WTC11 (cell line): ENCODE results near the gene SAMD10. TPM values are rescaled to one million over a fixed set of nuclear protein-coding genes. Genes with fewer than 3 reads are reported as not detected.

Experiments used
- ATF1 ChIP-seq: sonication (generic); formaldehyde crosslinking; IDR thresholded peaks from 2 replicates; pipeline ENCODE4 v1.8.1; 2023; ENCODE audit warnings: mild to moderate bottlenecking, moderate library complexity, missing genetic modification reagents
- CBFB ChIP-seq: sonication (generic); formaldehyde crosslinking; IDR thresholded peaks from 2 replicates; pipeline ENCODE4 v1.8.1; 2022; ENCODE audit warnings: mild to moderate bottlenecking, low read depth, missing genetic modification reagents
- CREB1 ChIP-seq: sonication (generic); formaldehyde crosslinking; IDR thresholded peaks from 2 replicates; pipeline ENCODE4 v1.8.0; 2023; ENCODE audit warnings: mild to moderate bottlenecking, missing genetic modification reagents
- FOXK1 ChIP-seq: sonication (generic); formaldehyde crosslinking; IDR thresholded peaks from 2 replicates; pipeline ENCODE4 v1.8.0; 2022; ENCODE audit warnings: mild to moderate bottlenecking, moderate library complexity, missing genetic modification reagents
- FOXP1 ChIP-seq: sonication (generic); formaldehyde crosslinking; IDR thresholded peaks from 2 replicates; pipeline ENCODE4 v1.8.0; 2022; ENCODE audit warnings: missing genetic modification reagents, mild to moderate bottlenecking, moderate library complexity, borderline replicate concordance
- GRHL2 ChIP-seq: fragments of 250-450 bp; sonication (Bioruptor Pico); IDR thresholded peaks from 2 replicates; pipeline ENCODE4 v1.8.0; 2022; ENCODE audit warnings: mild to moderate bottlenecking, moderate library complexity; ENCODE audit not compliant: insufficient replicate concordance, severe bottlenecking
- GTF2I ChIP-seq: fragments of 250-450 bp; sonication (Bioruptor Pico); conservative IDR thresholded peaks from 2 replicates; pipeline ENCODE4 v1.4.0; 2021; ENCODE audit warnings: mild to moderate bottlenecking
- IRF2 ChIP-seq: sonication (generic); formaldehyde crosslinking; IDR thresholded peaks from 2 replicates; pipeline ENCODE4 v1.8.0; 2022; ENCODE audit warnings: low read depth, missing genetic modification reagents, borderline replicate concordance
- KAT7 ChIP-seq: sonication (generic); formaldehyde crosslinking; IDR thresholded peaks from 2 replicates; pipeline ENCODE4 v1.8.1; 2023; ENCODE audit warnings: missing genetic modification reagents, mild to moderate bottlenecking, borderline replicate concordance
- MXD4 ChIP-seq: fragments of 250-450 bp; sonication (Bioruptor Pico); IDR thresholded peaks from 2 replicates; pipeline ENCODE4 v1.8.0; 2021; ENCODE audit warnings: mild to moderate bottlenecking, moderate library complexity, borderline replicate concordance
- NR1H2 ChIP-seq: sonication (generic); formaldehyde crosslinking; IDR thresholded peaks from 2 replicates; pipeline ENCODE4 v1.9.0; 2021; ENCODE audit warnings: mild to moderate bottlenecking, moderate library complexity, missing genetic modification reagents
- NR3C1 ChIP-seq: sonication (generic); formaldehyde crosslinking; conservative IDR thresholded peaks from 2 replicates; pipeline ENCODE4 v1.8.1; 2023; ENCODE audit warnings: low read depth, mild to moderate bottlenecking, missing genetic modification reagents
- PRRX2 ChIP-seq: fragments of 250-450 bp; sonication (Bioruptor Pico); IDR thresholded peaks from 2 replicates; pipeline ENCODE4 v1.8.0; 2021; ENCODE audit warnings: mild to moderate bottlenecking
- RELA ChIP-seq: sonication (generic); formaldehyde crosslinking; IDR thresholded peaks from 2 replicates; pipeline ENCODE4 v1.8.1; 2022; ENCODE audit warnings: missing genetic modification reagents, mild to moderate bottlenecking, borderline replicate concordance
- SMAD4 ChIP-seq: sonication (generic); formaldehyde crosslinking; IDR thresholded peaks from 2 replicates; pipeline ENCODE4 v1.8.0; 2022; ENCODE audit warnings: mild to moderate bottlenecking, missing genetic modification reagents
- SP1 ChIP-seq: sonication (generic); formaldehyde crosslinking; conservative IDR thresholded peaks from 2 replicates; pipeline ENCODE4 v1.8.1; 2022; ENCODE audit warnings: missing genetic modification reagents
- ZNF121 ChIP-seq: sonication (generic); formaldehyde crosslinking; IDR thresholded peaks from 2 replicates; pipeline ENCODE4 v1.8.0; 2023; ENCODE audit warnings: missing genetic modification reagents
- ZNF317 ChIP-seq: sonication (generic); formaldehyde crosslinking; IDR thresholded peaks from 2 replicates; pipeline ENCODE4 v1.8.1; 2023; ENCODE audit warnings: low read depth, mild to moderate bottlenecking, moderate library complexity, missing genetic modification reagents, borderline replicate concordance
- ZNF671 ChIP-seq: fragments of 250-450 bp; sonication (Bioruptor Pico); IDR thresholded peaks from 2 replicates; pipeline ENCODE4 v1.8.0; 2021; ENCODE audit warnings: mild to moderate bottlenecking
- total RNA-seq: library from RNA; stranded (reverse); gene quantifications from 3 replicates; pipeline ENCODE4 v1.2.3, GENCODE V29; 2021
- TF ChIP-seq, protein P1 (sequence below): sonication (generic); formaldehyde crosslinking; IDR thresholded peaks from 2 replicates; pipeline ENCODE4 v1.8.0; 2022; ENCODE audit warnings: mild to moderate bottlenecking, missing genetic modification reagents
- TF ChIP-seq, protein P2 (sequence below): fragments of 250-450 bp; sonication (Bioruptor Pico); IDR thresholded peaks from 2 replicates; pipeline ENCODE4 v1.9.0; 2021; ENCODE audit warnings: mild to moderate bottlenecking, borderline replicate concordance
- TF ChIP-seq, protein P3 (sequence below): sonication (generic); formaldehyde crosslinking; IDR thresholded peaks from 2 replicates; pipeline ENCODE4 v1.8.1; 2022; ENCODE audit warnings: missing genetic modification reagents, borderline replicate concordance
- TF ChIP-seq, protein P4 (sequence below): sonication (generic); formaldehyde crosslinking; IDR thresholded peaks from 2 replicates; pipeline ENCODE4 v1.8.0; 2022; ENCODE audit warnings: missing genetic modification reagents
- TF ChIP-seq, protein P5 (sequence below): sonication (generic); formaldehyde crosslinking; IDR thresholded peaks from 2 replicates; pipeline ENCODE4 v1.8.0; 2023; ENCODE audit warnings: missing genetic modification reagents
- TF ChIP-seq, protein P6 (sequence below): sonication (generic); formaldehyde crosslinking; IDR thresholded peaks from 2 replicates; pipeline ENCODE4 v1.8.1; 2023; ENCODE audit warnings: mild to moderate bottlenecking, missing genetic modification reagents, moderate library complexity
- TF ChIP-seq, protein P7 (sequence below): sonication (generic); formaldehyde crosslinking; IDR thresholded peaks from 2 replicates; pipeline ENCODE4 v1.8.1; 2022; ENCODE audit warnings: mild to moderate bottlenecking, missing genetic modification reagents, moderate library complexity, borderline replicate concordance

SAMD10 gene
- total RNA-seq, 1 experiment from 2014 or later = 6.2 TPM

DNA sequence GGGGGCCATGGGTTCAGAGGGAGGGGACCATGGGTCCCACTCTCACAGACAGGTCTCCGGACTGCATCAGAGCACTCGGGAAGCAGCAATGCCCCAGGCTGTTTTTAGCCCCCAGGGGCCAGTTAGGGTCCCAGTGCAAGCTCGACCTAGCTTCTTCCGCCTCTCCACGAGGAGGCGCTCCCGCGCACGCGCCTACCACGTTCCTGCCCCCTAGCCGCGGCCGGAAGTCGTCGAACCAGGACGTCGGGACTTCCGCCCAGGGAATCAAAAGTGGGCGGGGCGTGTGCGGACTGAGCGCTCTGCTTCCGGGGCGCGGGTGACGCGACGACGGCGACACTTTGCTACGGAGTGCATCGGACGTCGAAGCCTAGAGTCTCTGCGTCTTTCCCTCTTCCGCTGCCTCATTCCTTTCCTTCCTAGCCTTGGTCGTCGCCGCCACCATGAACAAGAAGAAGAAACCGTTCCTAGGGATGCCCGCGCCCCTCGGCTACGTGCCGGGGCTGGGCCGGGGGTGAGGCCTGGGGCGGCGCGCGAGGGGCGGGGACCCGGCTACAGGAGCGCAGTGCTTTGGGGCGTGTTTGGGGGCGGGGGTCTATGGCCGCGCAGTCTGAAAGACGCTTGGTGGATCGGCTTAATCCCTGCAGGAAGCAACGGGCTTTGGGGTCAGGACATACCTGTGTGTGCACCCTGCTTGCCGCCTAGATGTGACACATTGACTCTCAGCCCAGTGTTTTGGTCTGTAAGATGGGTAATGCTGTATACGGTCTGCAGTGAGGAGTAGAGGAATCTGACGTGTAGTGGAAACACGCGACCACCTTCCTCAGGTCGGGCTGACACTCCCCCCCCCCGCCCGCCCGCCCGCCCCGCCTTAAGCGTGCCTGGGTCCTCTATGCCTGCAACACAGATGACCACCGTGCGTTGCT is 1.6 kb upstream of the SAMD10 start, which contains the start of gene PRPF6 (continued):
- TF ChIP-seq KAT7 (CRISPR knock-in tag) = no peak
- no peak for TF ChIP-seq NR1H2
- no peak for TF ChIP-seq ZNF121 (CRISPR knock-in tag)
- TF ChIP-seq, protein P1, sequence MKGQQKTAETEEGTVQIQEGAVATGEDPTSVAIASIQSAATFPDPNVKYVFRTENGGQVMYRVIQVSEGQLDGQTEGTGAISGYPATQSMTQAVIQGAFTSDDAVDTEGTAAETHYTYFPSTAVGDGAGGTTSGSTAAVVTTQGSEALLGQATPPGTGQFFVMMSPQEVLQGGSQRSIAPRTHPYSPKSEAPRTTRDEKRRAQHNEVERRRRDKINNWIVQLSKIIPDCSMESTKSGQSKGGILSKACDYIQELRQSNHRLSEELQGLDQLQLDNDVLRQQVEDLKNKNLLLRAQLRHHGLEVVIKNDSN (CRISPR knock-in tag) = peak; percentile 25; the same call in 1 of the 2 replicates
- TF ChIP-seq, protein P2, sequence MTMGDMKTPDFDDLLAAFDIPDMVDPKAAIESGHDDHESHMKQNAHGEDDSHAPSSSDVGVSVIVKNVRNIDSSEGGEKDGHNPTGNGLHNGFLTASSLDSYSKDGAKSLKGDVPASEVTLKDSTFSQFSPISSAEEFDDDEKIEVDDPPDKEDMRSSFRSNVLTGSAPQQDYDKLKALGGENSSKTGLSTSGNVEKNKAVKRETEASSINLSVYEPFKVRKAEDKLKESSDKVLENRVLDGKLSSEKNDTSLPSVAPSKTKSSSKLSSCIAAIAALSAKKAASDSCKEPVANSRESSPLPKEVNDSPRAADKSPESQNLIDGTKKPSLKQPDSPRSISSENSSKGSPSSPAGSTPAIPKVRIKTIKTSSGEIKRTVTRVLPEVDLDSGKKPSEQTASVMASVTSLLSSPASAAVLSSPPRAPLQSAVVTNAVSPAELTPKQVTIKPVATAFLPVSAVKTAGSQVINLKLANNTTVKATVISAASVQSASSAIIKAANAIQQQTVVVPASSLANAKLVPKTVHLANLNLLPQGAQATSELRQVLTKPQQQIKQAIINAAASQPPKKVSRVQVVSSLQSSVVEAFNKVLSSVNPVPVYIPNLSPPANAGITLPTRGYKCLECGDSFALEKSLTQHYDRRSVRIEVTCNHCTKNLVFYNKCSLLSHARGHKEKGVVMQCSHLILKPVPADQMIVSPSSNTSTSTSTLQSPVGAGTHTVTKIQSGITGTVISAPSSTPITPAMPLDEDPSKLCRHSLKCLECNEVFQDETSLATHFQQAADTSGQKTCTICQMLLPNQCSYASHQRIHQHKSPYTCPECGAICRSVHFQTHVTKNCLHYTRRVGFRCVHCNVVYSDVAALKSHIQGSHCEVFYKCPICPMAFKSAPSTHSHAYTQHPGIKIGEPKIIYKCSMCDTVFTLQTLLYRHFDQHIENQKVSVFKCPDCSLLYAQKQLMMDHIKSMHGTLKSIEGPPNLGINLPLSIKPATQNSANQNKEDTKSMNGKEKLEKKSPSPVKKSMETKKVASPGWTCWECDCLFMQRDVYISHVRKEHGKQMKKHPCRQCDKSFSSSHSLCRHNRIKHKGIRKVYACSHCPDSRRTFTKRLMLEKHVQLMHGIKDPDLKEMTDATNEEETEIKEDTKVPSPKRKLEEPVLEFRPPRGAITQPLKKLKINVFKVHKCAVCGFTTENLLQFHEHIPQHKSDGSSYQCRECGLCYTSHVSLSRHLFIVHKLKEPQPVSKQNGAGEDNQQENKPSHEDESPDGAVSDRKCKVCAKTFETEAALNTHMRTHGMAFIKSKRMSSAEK (CRISPR knock-in tag) = no peak
- no peak for TF ChIP-seq MXD4 (CRISPR knock-in tag)
- no peak for TF ChIP-seq RELA (CRISPR knock-in tag)
- TF ChIP-seq SP1 (CRISPR knock-in tag) = peak; percentile 100
- TF ChIP-seq ZNF317 (CRISPR knock-in tag) = no peak
- no peak for TF ChIP-seq NR3C1 (CRISPR knock-in tag)
- TF ChIP-seq CBFB (CRISPR knock-in tag) = no peak
- TF ChIP-seq, protein P3, sequence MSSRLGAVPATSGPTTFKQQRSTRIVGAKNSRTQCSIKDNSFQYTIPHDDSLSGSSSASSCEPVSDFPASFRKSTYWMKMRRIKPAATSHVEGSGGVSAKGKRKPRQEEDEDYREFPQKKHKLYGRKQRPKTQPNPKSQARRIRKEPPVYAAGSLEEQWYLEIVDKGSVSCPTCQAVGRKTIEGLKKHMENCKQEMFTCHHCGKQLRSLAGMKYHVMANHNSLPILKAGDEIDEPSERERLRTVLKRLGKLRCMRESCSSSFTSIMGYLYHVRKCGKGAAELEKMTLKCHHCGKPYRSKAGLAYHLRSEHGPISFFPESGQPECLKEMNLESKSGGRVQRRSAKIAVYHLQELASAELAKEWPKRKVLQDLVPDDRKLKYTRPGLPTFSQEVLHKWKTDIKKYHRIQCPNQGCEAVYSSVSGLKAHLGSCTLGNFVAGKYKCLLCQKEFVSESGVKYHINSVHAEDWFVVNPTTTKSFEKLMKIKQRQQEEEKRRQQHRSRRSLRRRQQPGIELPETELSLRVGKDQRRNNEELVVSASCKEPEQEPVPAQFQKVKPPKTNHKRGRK (CRISPR knock-in tag) = no peak
- TF ChIP-seq FOXK1 = peak; percentile 97
- TF ChIP-seq, protein P4, sequence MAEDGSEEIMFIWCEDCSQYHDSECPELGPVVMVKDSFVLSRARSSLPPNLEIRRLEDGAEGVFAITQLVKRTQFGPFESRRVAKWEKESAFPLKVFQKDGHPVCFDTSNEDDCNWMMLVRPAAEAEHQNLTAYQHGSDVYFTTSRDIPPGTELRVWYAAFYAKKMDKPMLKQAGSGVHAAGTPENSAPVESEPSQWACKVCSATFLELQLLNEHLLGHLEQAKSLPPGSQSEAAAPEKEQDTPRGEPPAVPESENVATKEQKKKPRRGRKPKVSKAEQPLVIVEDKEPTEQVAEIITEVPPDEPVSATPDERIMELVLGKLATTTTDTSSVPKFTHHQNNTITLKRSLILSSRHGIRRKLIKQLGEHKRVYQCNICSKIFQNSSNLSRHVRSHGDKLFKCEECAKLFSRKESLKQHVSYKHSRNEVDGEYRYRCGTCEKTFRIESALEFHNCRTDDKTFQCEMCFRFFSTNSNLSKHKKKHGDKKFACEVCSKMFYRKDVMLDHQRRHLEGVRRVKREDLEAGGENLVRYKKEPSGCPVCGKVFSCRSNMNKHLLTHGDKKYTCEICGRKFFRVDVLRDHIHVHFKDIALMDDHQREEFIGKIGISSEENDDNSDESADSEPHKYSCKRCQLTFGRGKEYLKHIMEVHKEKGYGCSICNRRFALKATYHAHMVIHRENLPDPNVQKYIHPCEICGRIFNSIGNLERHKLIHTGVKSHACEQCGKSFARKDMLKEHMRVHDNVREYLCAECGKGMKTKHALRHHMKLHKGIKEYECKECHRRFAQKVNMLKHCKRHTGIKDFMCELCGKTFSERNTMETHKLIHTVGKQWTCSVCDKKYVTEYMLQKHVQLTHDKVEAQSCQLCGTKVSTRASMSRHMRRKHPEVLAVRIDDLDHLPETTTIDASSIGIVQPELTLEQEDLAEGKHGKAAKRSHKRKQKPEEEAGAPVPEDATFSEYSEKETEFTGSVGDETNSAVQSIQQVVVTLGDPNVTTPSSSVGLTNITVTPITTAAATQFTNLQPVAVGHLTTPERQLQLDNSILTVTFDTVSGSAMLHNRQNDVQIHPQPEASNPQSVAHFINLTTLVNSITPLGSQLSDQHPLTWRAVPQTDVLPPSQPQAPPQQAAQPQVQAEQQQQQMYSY (CRISPR knock-in tag) = no peak
- TF ChIP-seq CREB1 (CRISPR knock-in tag) = peak; percentile 89
- no peak for TF ChIP-seq PRRX2 (CRISPR knock-in tag)
- TF ChIP-seq, protein P5, sequence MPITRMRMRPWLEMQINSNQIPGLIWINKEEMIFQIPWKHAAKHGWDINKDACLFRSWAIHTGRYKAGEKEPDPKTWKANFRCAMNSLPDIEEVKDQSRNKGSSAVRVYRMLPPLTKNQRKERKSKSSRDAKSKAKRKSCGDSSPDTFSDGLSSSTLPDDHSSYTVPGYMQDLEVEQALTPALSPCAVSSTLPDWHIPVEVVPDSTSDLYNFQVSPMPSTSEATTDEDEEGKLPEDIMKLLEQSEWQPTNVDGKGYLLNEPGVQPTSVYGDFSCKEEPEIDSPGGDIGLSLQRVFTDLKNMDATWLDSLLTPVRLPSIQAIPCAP (CRISPR knock-in tag) = no peak
- TF ChIP-seq GRHL2 (CRISPR knock-in tag) = no peak
- no peak for TF ChIP-seq ZNF671 (CRISPR knock-in tag)
- TF ChIP-seq, protein P6, sequence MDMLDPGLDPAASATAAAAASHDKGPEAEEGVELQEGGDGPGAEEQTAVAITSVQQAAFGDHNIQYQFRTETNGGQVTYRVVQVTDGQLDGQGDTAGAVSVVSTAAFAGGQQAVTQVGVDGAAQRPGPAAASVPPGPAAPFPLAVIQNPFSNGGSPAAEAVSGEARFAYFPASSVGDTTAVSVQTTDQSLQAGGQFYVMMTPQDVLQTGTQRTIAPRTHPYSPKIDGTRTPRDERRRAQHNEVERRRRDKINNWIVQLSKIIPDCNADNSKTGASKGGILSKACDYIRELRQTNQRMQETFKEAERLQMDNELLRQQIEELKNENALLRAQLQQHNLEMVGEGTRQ (CRISPR knock-in tag) = peak; percentile 44
- TF ChIP-seq IRF2 = no peak
- no peak for TF ChIP-seq GTF2I (CRISPR knock-in tag)
- no peak for TF ChIP-seq SMAD4
- TF ChIP-seq ATF1 = peak; percentile 91; the same call in 1 of the 2 replicates
- TF ChIP-seq FOXP1 (CRISPR knock-in tag) = peak; percentile 15; the same call in 1 of the 2 replicates
- TF ChIP-seq, protein P7, sequence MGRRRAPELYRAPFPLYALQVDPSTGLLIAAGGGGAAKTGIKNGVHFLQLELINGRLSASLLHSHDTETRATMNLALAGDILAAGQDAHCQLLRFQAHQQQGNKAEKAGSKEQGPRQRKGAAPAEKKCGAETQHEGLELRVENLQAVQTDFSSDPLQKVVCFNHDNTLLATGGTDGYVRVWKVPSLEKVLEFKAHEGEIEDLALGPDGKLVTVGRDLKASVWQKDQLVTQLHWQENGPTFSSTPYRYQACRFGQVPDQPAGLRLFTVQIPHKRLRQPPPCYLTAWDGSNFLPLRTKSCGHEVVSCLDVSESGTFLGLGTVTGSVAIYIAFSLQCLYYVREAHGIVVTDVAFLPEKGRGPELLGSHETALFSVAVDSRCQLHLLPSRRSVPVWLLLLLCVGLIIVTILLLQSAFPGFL = no peak
